ENCODE measurements around the gene RECK. TPM values are rescaled to one million over a fixed set of nuclear protein-coding genes. Genes with fewer than 3 reads are reported as not detected.
"Not testable (repeated sequence)": the region's sequence is repeated elsewhere in the genome, so short reads cannot be mapped to it uniquely, and the experiment has no call there.

RECK gene
- total and polyA plus RNA-seq, 2 experiments from 2014 or later = 127 to 165 TPM

DNA sequence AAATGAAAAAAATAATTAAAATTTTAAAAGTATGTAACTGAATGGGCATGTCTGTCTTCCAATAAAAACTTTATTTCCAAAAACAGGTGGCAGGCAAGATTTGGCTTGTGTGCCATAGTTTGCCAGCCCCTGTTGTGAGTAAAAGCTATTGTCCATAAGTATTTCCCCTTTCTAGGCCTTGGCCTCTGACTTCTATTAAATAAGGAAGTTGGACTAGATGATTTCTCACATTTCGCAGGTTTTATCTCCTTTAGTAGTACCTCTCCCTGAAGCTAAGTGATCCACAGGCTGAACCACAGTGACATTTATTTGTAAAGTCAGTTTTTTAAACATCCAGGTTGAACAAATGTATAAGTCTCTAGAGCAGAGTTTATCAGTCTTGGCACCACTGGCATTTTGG is 41.3 kb downstream of the RECK start:
- Histone ChIP-seq H3K27ac (no peak overlapping the region), H3K27me3 (replicated peaks; ENCODE audit: insufficient read depth) (no peaks in the 10 kb centered on the region), H3K4me2 (ENCODE audit: unreplicated experiment) (no peak overlapping the region), H4K20me1 (ENCODE audit: insufficient read depth) (no peaks in the 10 kb centered on the region), H3K9ac (no peak overlapping the region), H3K4me1 (ENCODE audit: insufficient read depth) (peaks cover 22% of the 10 kb centered on the region), H3K9me3 (ENCODE audit: low read depth) (no peaks in the 10 kb centered on the region), H3K79me2 (ENCODE audit: insufficient read depth) (peaks cover 81% of the 10 kb centered on the region), H3K9me2 (ENCODE audit: insufficient read depth) (no peaks in the 10 kb centered on the region), H3K4me3 (no peak overlapping the region), H3F3A (ENCODE audit: insufficient read depth) (peaks cover 71% of the 10 kb centered on the region), H3K36me3 (ENCODE audit: low read depth) (peaks cover 67% of the 10 kb centered on the region), H2AFZ (no peak overlapping the region)
- TF ChIP-seq EZH2phosphoT487 (IDR thresholded peaks at IDR 0.05; ENCODE audit: insufficient read depth, low read depth) = no peak
- TF ChIP-seq EZH2 (IDR thresholded peaks at IDR 0.05; ENCODE audit: insufficient read depth, poor library complexity, severe bottlenecking) = no peak
- no peak for DNase-seq
- in situ Hi-C loops (cut with MboI) = no loop called here
- 97 to 100% methylated on average over 1 of the region's 1 CpG for WGBS, 2 experiments (ENCODE audit: low coverage in 1 of 2, low lambda C conversion rate in 2 of 2, missing lambda C conversion rate in 2 of 2)

DNA sequence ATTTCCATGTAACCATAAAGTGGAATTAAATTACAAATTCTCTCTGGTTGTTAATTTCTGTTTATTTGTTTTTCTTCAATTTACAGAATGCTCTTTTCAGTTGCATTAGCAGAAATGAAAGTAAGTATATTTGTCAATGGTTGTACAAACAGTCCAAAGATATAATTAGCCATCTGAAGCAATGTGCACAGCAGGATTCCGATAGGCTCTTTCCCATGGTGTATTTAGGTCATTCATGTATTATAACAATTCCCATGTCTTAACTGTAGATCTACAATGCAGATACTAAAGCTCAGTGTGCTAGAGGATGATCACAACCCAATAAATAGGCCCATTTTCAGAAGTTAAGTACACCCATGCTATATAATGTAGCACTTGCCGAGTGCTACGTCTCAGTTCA is 43.8 kb downstream of the RECK start:
- in situ Hi-C loops (cut with MboI) = no loop called here

DNA sequence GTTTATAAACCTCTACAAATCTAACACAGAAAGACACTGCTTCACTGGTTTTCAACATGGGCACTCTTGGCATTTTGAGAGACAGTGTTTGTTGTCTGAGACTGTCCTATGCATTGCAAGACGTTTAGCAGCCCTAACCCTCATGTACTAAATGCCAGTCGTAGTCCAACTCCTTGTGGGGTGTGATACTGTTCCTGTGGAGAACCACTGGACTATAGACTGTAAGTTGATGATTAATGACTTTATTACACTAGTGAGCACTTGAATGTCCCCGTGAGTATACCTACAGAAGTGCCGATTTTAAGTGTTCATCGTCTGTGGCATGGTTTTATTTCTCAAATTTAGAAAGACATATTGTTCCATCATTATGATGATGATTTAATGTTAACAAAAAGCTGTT is 46.2 kb downstream of the RECK start:
- WGBS, 2 experiments (ENCODE audit: low coverage in 1 of 2, low lambda C conversion rate in 2 of 2, missing lambda C conversion rate in 2 of 2) = 73 to 77% methylated on average over 5 of the region's 5 CpGs
- Histone ChIP-seq H3K36me3 (ENCODE audit: low read depth) (peaks cover 81% of the 10 kb centered on the region), H3K9ac (no peak overlapping the region)

More for the DNA sequence above, 43.8 kb downstream of the RECK start:
- no peaks in the 10 kb centered on the region for H3K27me3 ChIP-seq (replicated peaks; ENCODE audit: insufficient read depth)
- peaks cover 1% of the 10 kb centered on the region; the same call in 1 of the 2 replicates for H3K4me1 ChIP-seq (ENCODE audit: insufficient read depth)
- H4K20me1 ChIP-seq (ENCODE audit: insufficient read depth) = no peaks in the 10 kb centered on the region
- no peak overlapping the region for H3K9ac ChIP-seq
- H3K79me2 ChIP-seq (ENCODE audit: insufficient read depth) = peaks cover 61% of the 10 kb centered on the region
- H3K36me3 ChIP-seq (ENCODE audit: low read depth) = peaks cover 73% of the 10 kb centered on the region
- no peaks in the 10 kb centered on the region for H3K9me2 ChIP-seq (ENCODE audit: insufficient read depth)
- H2AFZ ChIP-seq = no peak overlapping the region
- H3K4me3 ChIP-seq = no peak overlapping the region
- TF ChIP-seq EZH2phosphoT487 (IDR thresholded peaks at IDR 0.05; ENCODE audit: insufficient read depth, low read depth) (no peak), EZH2 (IDR thresholded peaks at IDR 0.05; ENCODE audit: insufficient read depth, poor library complexity, severe bottlenecking) (no peak)
- no peak overlapping the region for H3K27ac ChIP-seq
- no peak overlapping the region for H3K4me2 ChIP-seq (ENCODE audit: unreplicated experiment)
- no peak for DNase-seq
- H3F3A ChIP-seq (ENCODE audit: insufficient read depth) = peaks cover 64% of the 10 kb centered on the region
- 91 to 92% methylated on average over 3 of the region's 3 CpGs for WGBS, 2 experiments (ENCODE audit: low coverage in 1 of 2, low lambda C conversion rate in 2 of 2, missing lambda C conversion rate in 2 of 2)
- H3K9me3 ChIP-seq (ENCODE audit: low read depth) = no peaks in the 10 kb centered on the region

DNA sequence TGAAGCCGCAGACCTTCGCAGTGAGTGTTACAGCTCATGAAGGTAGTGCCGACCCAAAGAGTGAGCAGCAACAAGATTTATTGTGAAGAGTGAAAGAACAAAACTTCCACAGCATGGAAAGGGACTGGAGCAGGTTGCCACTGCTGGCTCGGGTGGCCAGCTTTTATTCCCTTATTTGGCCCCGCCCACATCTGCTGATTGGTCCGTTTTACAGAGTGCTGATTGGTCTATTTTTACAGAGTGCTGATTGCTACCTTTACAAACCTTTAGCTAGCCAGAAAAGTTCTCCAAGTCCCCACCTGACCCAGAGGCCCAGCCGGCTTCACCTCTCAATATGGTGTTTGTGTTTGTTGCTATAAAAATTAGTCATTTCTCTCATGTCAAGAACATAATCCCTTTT is 49.7 kb downstream of the RECK start:
- Histone ChIP-seq H3K9me2 (ENCODE audit: insufficient read depth) (no peaks in the 10 kb centered on the region), H3K36me3 (ENCODE audit: low read depth) (peaks cover 60% of the 10 kb centered on the region), H3K27ac (no peak overlapping the region), H3K9me3 (ENCODE audit: low read depth) (no peaks in the 10 kb centered on the region), H2AFZ (no peak overlapping the region), H4K20me1 (ENCODE audit: insufficient read depth) (no peaks in the 10 kb centered on the region), H3K4me1 (ENCODE audit: insufficient read depth) (peaks cover 21% of the 10 kb centered on the region), H3K4me2 (ENCODE audit: unreplicated experiment) (no peak overlapping the region), H3K27me3 (replicated peaks; ENCODE audit: insufficient read depth) (no peaks in the 10 kb centered on the region), H3K79me2 (ENCODE audit: insufficient read depth) (peaks cover 18% of the 10 kb centered on the region; the same call in 1 of the 2 replicates), H3F3A (ENCODE audit: insufficient read depth) (peaks cover 76% of the 10 kb centered on the region), H3K4me3 (no peak overlapping the region), H3K9ac (no peak overlapping the region)
- TF ChIP-seq EZH2 (IDR thresholded peaks at IDR 0.05; ENCODE audit: insufficient read depth, poor library complexity, severe bottlenecking) (no peak), EZH2phosphoT487 (IDR thresholded peaks at IDR 0.05; ENCODE audit: insufficient read depth, low read depth) (no peak)
- in situ Hi-C loops (cut with MboI) = no loop called here
- 90 to 95% methylated on average over 7 of the region's 7 CpGs for WGBS, 2 experiments (ENCODE audit: low coverage in 1 of 2, low lambda C conversion rate in 2 of 2, missing lambda C conversion rate in 2 of 2)
- no peak for DNase-seq

More for the DNA sequence above, 46.2 kb downstream of the RECK start:
- H4K20me1 ChIP-seq (ENCODE audit: insufficient read depth) = no peaks in the 10 kb centered on the region
- no peak overlapping the region for H2AFZ ChIP-seq
- DNase-seq = no peak
- peaks cover 77% of the 10 kb centered on the region for H3F3A ChIP-seq (ENCODE audit: insufficient read depth)
- peaks cover 43% of the 10 kb centered on the region for H3K79me2 ChIP-seq (ENCODE audit: insufficient read depth)
- no peaks in the 10 kb centered on the region for H3K4me1 ChIP-seq (ENCODE audit: insufficient read depth)
- no peaks in the 10 kb centered on the region for H3K9me3 ChIP-seq (ENCODE audit: low read depth)
- H3K4me3 ChIP-seq = no peak overlapping the region
- H3K4me2 ChIP-seq (ENCODE audit: unreplicated experiment) = no peak overlapping the region
- in situ Hi-C loops (cut with MboI) = no loop called here
- TF ChIP-seq EZH2phosphoT487 (IDR thresholded peaks at IDR 0.05; ENCODE audit: insufficient read depth, low read depth) = no peak
- TF ChIP-seq EZH2 (IDR thresholded peaks at IDR 0.05; ENCODE audit: insufficient read depth, poor library complexity, severe bottlenecking) = no peak
- H3K9me2 ChIP-seq (ENCODE audit: insufficient read depth) = no peaks in the 10 kb centered on the region
- no peak overlapping the region for H3K27ac ChIP-seq
- no peaks in the 10 kb centered on the region for H3K27me3 ChIP-seq (replicated peaks; ENCODE audit: insufficient read depth)

DNA sequence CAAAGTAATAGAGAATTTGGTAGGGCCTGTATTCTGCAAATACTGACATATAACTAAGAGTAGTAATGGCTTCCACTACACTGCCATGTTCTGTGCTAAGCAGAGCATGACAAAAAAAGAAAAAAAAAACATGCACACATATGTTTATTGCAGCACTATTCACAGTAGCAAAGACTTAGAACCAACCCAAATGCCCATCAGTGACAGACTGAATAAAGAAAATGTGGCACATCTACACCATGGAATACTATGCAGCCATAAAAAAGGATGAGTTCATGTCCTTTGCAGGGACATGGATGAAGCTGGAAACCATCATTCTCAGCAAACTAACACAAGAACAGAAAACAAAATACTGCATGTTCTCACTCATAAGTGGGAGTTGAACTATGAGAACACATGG is 50.3 kb downstream of the RECK start:
- H3K9me3 ChIP-seq (ENCODE audit: low read depth) = not testable (repeated sequence)
- H3K36me3 ChIP-seq (ENCODE audit: low read depth) = peaks cover 59% of the 10 kb centered on the region

More for the DNA sequence above, 50.3 kb downstream of the RECK start:
- DNase-seq; H4K20me1 ChIP-seq (ENCODE audit: insufficient read depth); H3K9ac ChIP-seq; H2AFZ ChIP-seq; in situ Hi-C loops (cut with MboI); H3K27ac ChIP-seq; H3K9me2 ChIP-seq (ENCODE audit: insufficient read depth); H3K27me3 ChIP-seq (replicated peaks; ENCODE audit: insufficient read depth); H3K4me3 ChIP-seq; H3K4me2 ChIP-seq (ENCODE audit: unreplicated experiment): not testable (repeated sequence)
- Histone ChIP-seq H3F3A (ENCODE audit: insufficient read depth) (peaks cover 76% of the 10 kb centered on the region), H3K79me2 (ENCODE audit: insufficient read depth) (peaks cover 18% of the 10 kb centered on the region; the same call in 1 of the 2 replicates), H3K4me1 (ENCODE audit: insufficient read depth) (peaks cover 28% of the 10 kb centered on the region)
